RWPE1 (cell line): ENCODE measurements around the gene LYZL2.
"Not testable (repeated sequence)": the region's sequence is repeated elsewhere in the genome, so short reads cannot be mapped to it uniquely, and the experiment has no call there.

Experiments
- CTCF ChIA-PET: fragments of 350-600 bp; sonication (Branson Sonifier 250); formaldehyde crosslinking; extraction: SDS; loops from one replicate; lab custom pipeline; 2021; lab: Yijun Ruan, JAX
- POLR2A ChIA-PET: fragments of 400-600 bp; formaldehyde crosslinking; extraction: SDS; loops from one replicate; lab custom pipeline; 2020; ENCODE audit warnings: antibody characterized with exemption; ENCODE audit not compliant: low non-redundant PET; lab: Yijun Ruan, JAX
- DNase-seq: peaks from one replicate; pipeline ENCODE4 v3.0.0; 2012; ENCODE audit warnings: low spot score
- H3K27ac ChIP-seq: fragments of 450-650 bp; 2 replicates; pipeline ENCODE4 v1.5.1; 2017
- CTCF ChIP-seq: fragments of 450-650 bp; conservative IDR thresholded peaks from 2 replicates; pipeline ENCODE4 v1.5.1; 2017; ENCODE audit warnings: low read depth, mild to moderate bottlenecking

LYZL2 gene

GRCh38 chr10:30639946-30640786, 10.6 kb upstream of the LYZL2 start:
- peak; percentile 94 for TF ChIP-seq CTCF
- peak; percentile 30 for DNase-seq
- H3K27ac ChIP-seq, result no peak overlapping the region
- ChIA-PET POLR2A (no interaction called here), CTCF (interaction anchor here (0.5 to 1.6 kb wide), 18 partner anchors 8 to 1120 kb away, joined by 3 to 10 read pairs (median 4); partner anchors contain the start of gene MAP3K8)

- ChIA-PET POLR2A (no interaction called here), CTCF (interaction anchor here (0.5 kb wide), 2 partner anchors 37 to 56 kb away, joined by 3 to 4 read pairs; no protein-coding TSS in a partner anchor)
- H3K27ac ChIP-seq, result no peak overlapping the region
- DNase-seq, result peak; percentile 74
- no peak for TF ChIP-seq CTCF
Measured at GRCh38 chr10:30637881-30638467, 8.4 kb upstream of the LYZL2 start.

DNA sequence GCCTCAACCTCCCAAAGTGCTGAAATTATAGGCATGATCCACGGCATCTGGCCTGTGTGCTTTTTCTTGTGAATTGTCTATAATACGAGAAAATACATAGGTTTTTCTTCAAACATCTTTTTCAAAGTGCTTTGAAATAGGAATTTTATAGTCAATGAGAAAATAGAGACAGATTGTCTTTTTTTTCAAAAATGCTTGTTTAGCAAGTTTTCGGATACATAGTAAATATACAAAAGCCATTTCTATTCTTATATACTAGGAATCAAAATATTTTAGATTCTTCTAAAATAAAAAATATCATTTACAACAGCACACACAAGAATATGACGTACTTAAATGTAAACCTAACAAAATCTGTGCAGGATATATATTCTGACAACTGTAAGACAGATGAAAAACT, 1.6 kb upstream of the LYZL2 start:
- no peak for TF ChIP-seq CTCF
- H3K27ac ChIP-seq, result no peak overlapping the region
- no peak for DNase-seq
- ChIA-PET CTCF (no interaction called here), POLR2A (no interaction called here)

DNA sequence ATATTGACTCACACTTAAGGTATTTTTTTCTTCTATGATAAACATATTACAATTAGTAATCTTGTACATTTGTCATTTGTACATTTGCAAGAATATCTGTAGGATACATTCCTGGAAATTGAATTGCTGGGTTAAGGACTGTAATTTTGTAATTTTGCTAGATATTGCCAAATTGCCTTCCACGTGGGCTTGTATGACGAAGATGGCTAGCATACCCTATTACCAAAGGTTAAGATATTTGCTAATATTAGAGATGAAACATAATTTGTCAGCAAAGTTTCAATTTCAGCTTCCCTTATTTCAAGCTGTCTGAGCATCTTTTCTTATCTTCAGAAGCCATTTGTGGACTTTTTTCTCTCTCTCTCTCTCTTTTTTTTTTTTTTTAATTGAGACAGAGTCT, 1.0 kb upstream of the LYZL2 start:
- ChIA-PET POLR2A (no interaction called here), CTCF (no interaction called here)
- TF ChIP-seq CTCF, result no peak
- no peak overlapping the region for H3K27ac ChIP-seq
- DNase-seq, result no peak

- CTCF ChIA-PET, result interaction anchor here (0.6 kb wide), 1 partner anchor 237 kb away, joined by 3 read pairs; no protein-coding TSS in a partner anchor
- H3K27ac ChIP-seq, DNase-seq, POLR2A ChIA-PET: not testable (repeated sequence)
Measured at GRCh38 chr10:30628576-30628975, 977 bp downstream of the LYZL2 start.

DNA sequence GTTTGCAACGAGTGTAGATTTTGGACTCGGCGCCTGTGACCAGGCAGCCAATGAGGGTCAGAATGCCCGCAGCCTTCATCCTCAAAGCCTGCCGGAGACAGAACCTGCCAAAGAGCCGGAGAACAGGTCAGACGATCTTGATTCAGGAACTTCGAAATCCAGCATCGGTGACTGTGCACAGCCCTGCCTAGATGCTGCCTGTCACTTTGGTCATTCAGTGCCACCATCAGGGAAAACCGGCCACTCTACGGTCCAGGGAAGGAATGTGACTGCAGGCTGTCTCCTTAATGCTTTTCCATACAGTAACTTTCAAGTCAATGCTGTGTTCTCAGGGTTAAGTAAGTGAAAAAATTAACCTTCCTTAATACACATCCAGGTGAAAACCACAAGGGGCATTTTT, 2.7 kb downstream of the LYZL2 start:
- H3K27ac ChIP-seq, DNase-seq: not testable (repeated sequence)
- CTCF ChIA-PET, result interaction anchor here (0.7 kb wide), 1 partner anchor 13 kb away, joined by 3 read pairs; no protein-coding TSS in a partner anchor
- POLR2A ChIA-PET, result interaction anchor here (0.6 kb wide), 1 partner anchor 1465 kb away, joined by 3 read pairs; no protein-coding TSS in a partner anchor

GRCh38 chr10:30626196-30626595, 3.4 kb downstream of the LYZL2 start:
- POLR2A ChIA-PET, H3K27ac ChIP-seq, DNase-seq, CTCF ChIA-PET: not testable (repeated sequence)

- ChIA-PET POLR2A (no interaction called here), CTCF (no interaction called here)
- DNase-seq, result no peak
- no peak for TF ChIP-seq CTCF
- H3K27ac ChIP-seq, result no peak overlapping the region
Measured at GRCh38 chr10:30625080-30625479, 4.5 kb downstream of the LYZL2 start.
